Activated B cell treated with CpG ODN at 0.5 μM for 24 hours (primary cell): ENCODE measurements around the gene ADGRA1. TPM values are rescaled to one million over a fixed set of nuclear protein-coding genes. Genes with fewer than 3 reads are reported as not detected.

ENCODE experiments used
- ATAC-seq: fragments of 200-7000 bp; cut with Tn5 transposase; one replicate; pipeline ENCODE4 v1.10.0; 2021; ENCODE audit warnings: low read depth, mild to moderate bottlenecking, moderate library complexity
- CTCF ChIA-PET: fragments of 350-600 bp; sonication (Branson Sonifier 250); formaldehyde crosslinking; loops from one replicate; lab custom pipeline; 2021; ENCODE audit warnings: antibody characterized with exemption; lab: Charles Lee
- POLR2A ChIA-PET: fragments of 350-600 bp; sonication (Branson Sonifier 250); formaldehyde crosslinking; loops from one replicate; lab custom pipeline; 2021; ENCODE audit warnings: antibody characterized with exemption; lab: Charles Lee
- DNase-seq: peaks from one replicate; pipeline ENCODE4 v3.0.0; 2022
- H3K27ac Mint-ChIP-seq: one replicate; pipeline ENCODE4 v1.8.0; 2020; ENCODE audit warnings: mixed read lengths
- H3K27me3 Mint-ChIP-seq: one replicate; pipeline ENCODE4 v1.8.0; 2021; ENCODE audit warnings: mixed read lengths
- H3K36me3 Mint-ChIP-seq: one replicate; pipeline ENCODE4 v1.8.0; 2021; ENCODE audit warnings: low read depth, mixed read lengths
- H3K4me1 Mint-ChIP-seq: one replicate; pipeline ENCODE4 v1.8.0; 2021; ENCODE audit warnings: mixed read lengths
- H3K4me3 Mint-ChIP-seq: one replicate; pipeline ENCODE4 v1.8.0; 2020; ENCODE audit warnings: mild to moderate bottlenecking, mixed read lengths
- H3K9me3 Mint-ChIP-seq: one replicate; pipeline ENCODE4 v1.8.0; 2020; ENCODE audit warnings: mixed read lengths
- CTCF ChIP-seq: fragments of 200-600 bp; IDR thresholded peaks from one replicate; pipeline ENCODE4 v1.8.0; 2022; ENCODE audit warnings: antibody characterized with exemption, mild to moderate bottlenecking
- intact Hi-C: fragments of 100-400 bp; cut with micrococcal nuclease; formaldehyde crosslinking; loops from one replicate; pipeline ENCODE4 v1.15.1; 2024
- total RNA-seq: library from RNA; stranded (reverse); gene quantifications from 2 replicates; pipeline ENCODE4 v1.2.3, GENCODE V29; 2022

Gene ADGRA1
- total RNA-seq, 1 donor from 2014 or later = not detected

- no peak overlapping the region for H3K4me3 Mint-ChIP-seq
- DNase-seq = no peak
- peaks cover 4% of the 10 kb centered on the region for H3K4me1 Mint-ChIP-seq
- ATAC-seq = no peak
- no peaks in the 10 kb centered on the region for H3K9me3 Mint-ChIP-seq
- CTCF ChIA-PET = no interaction called here
- no peak for TF ChIP-seq CTCF
- peaks cover 20% of the 10 kb centered on the region for H3K27me3 Mint-ChIP-seq
- H3K36me3 Mint-ChIP-seq = no peaks in the 10 kb centered on the region
- intact Hi-C loops = no loop called here
- no peak overlapping the region for H3K27ac Mint-ChIP-seq
- POLR2A ChIA-PET = no interaction called here
These were observed 75.5 kb downstream of the ADGRA1 start for GRCh38 chr10:133162910-133163856.

GRCh38 chr10:133163889-133164815 lies 76.4 kb downstream of the ADGRA1 start:
- no peak overlapping the region for H3K4me3 Mint-ChIP-seq
- no peak for ATAC-seq
- H3K4me1 Mint-ChIP-seq = peaks cover 4% of the 10 kb centered on the region
- TF ChIP-seq CTCF = no peak
- H3K27ac Mint-ChIP-seq = no peak overlapping the region
- intact Hi-C loops = no loop called here
- no peaks in the 10 kb centered on the region for H3K9me3 Mint-ChIP-seq
- peaks cover 23% of the 10 kb centered on the region for H3K27me3 Mint-ChIP-seq
- POLR2A ChIA-PET = no interaction called here
- no peak for DNase-seq
- CTCF ChIA-PET = no interaction called here
- H3K36me3 Mint-ChIP-seq = no peaks in the 10 kb centered on the region

GRCh38 chr10:133164816-133165555 lies 77.3 kb downstream of the ADGRA1 start:
- Mint-ChIP-seq H3K27me3 (peaks cover 23% of the 10 kb centered on the region), H3K9me3 (no peaks in the 10 kb centered on the region), H3K27ac (no peak overlapping the region), H3K4me3 (no peak overlapping the region), H3K4me1 (peaks cover 4% of the 10 kb centered on the region), H3K36me3 (no peaks in the 10 kb centered on the region)
- TF ChIP-seq CTCF = no peak
- POLR2A ChIA-PET = no interaction called here
- CTCF ChIA-PET = no interaction called here
- intact Hi-C loops = no loop called here
- DNase-seq (no peak), ATAC-seq (no peak)

GRCh38 chr10:133165556-133166503 lies 78.1 kb downstream of the ADGRA1 start:
- Mint-ChIP-seq H3K27me3 (peaks cover 23% of the 10 kb centered on the region), H3K9me3 (no peaks in the 10 kb centered on the region), H3K27ac (no peak overlapping the region), H3K36me3 (no peaks in the 10 kb centered on the region), H3K4me1 (peaks cover 4% of the 10 kb centered on the region), H3K4me3 (no peak overlapping the region)
- ChIA-PET CTCF (no interaction called here), POLR2A (no interaction called here)
- TF ChIP-seq CTCF = no peak
- DNase-seq (no peak), ATAC-seq (no peak)
- intact Hi-C loops = no loop called here
